PC-3 (cell line): ENCODE measurements around the gene GABRG3.

Experiments
- CTCF ChIP-seq: fragments of 300-600 bp; sonication (generic); conservative IDR thresholded peaks from 2 replicates; pipeline ENCODE4 v1.5.1; 2017; ENCODE audit warnings: antibody characterized with exemption, low read depth, mild to moderate bottlenecking, low read length
- EZH2 ChIP-seq: fragments of 300-600 bp; sonication (generic); IDR thresholded peaks from one replicate; pipeline ENCODE4 v1.6.1; 2017; ENCODE audit warnings: antibody characterized with exemption, mild to moderate bottlenecking, low read length; ENCODE audit not compliant: unreplicated experiment
- EZH2phosphoT487 ChIP-seq: fragments of 300-600 bp; sonication (generic); IDR thresholded peaks from 2 replicates; pipeline ENCODE4 v1.6.1; 2018; ENCODE audit warnings: mild to moderate bottlenecking, antibody characterized with exemption, low read length, borderline replicate concordance

DNA sequence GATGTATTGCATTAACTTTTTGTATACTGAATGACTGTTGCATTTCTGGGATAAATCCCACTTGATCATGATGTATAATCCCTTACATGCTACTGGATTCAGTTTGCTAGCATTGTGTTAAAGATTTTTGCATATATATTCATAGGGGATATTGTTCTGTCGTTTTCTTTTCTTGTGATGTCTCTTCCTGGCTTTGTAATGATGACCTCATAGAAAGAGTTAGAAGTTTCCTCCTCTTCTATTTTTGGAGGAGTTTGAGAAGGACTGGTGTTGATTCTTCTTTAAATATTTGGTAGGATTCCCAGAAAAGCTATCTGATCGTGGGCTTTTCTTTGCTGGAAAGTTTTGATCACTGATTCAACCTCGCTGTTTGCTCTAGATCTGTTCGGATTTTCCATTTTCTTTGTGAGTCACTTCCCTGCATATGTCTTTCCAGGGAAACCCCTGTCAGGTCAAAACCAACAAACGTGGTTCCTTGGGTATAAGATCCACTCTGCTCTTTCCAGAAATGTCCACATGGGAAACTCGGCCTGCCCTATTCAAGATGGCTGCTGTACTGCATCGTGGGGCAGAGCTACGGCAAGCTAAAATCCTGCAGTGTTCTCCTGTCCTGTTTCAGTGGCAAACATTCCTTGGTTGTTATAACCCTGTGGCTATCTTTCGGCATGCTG, 120.4 kb downstream of the GABRG3 start:
- TF ChIP-seq CTCF, result no peak
- TF ChIP-seq EZH2, result no peak
- no peak for TF ChIP-seq EZH2phosphoT487
